SK-N-MC (cell line): ENCODE results near the gene ZNF267.
A peak's percentile ranks its signal among the peaks of the same experiment; 100 is the strongest.

Experiments used
- DNase-seq: peaks from one replicate; pipeline ENCODE4 v3.0.0-alpha.2; 2011; ENCODE audit warnings: low read depth, low spot score
- H3K27ac ChIP-seq: fragments of 200-600 bp; sonication (generic); 2 replicates; pipeline ENCODE4 v1.5.1; 2016; ENCODE audit warnings: mixed run types
- H3K36me3 ChIP-seq: fragments of 200-600 bp; sonication (generic); 2 replicates; pipeline ENCODE4 v1.6.1; 2017; ENCODE audit warnings: antibody characterized with exemption, low read length, mixed read lengths; ENCODE audit not compliant: insufficient read depth
- H3K4me3 ChIP-seq: fragments of 200-600 bp; sonication (generic); 2 replicates; pipeline ENCODE4 v1.5.1; 2016
- H3K9ac ChIP-seq: fragments of 200-600 bp; sonication (generic); 2 replicates; pipeline ENCODE4 v1.8.0; 2017; ENCODE audit warnings: mixed run types, mixed read lengths; ENCODE audit not compliant: insufficient read length
- H3K9me3 ChIP-seq: fragments of 200-600 bp; sonication (generic); 2 replicates; pipeline ENCODE4 v1.6.1; 2017; ENCODE audit warnings: low read depth, mild to moderate bottlenecking, antibody characterized with exemption, low read length, moderate library complexity, mixed read lengths
- EZH2 ChIP-seq: fragments of 200-600 bp; sonication (generic); IDR thresholded peaks from one replicate; pipeline ENCODE4 v1.6.1; 2017; ENCODE audit warnings: antibody characterized with exemption
- FOXP2 ChIP-seq: optimal IDR thresholded peaks from 2 replicates; pipeline ENCODE3; 2011; ENCODE audit warnings: mild to moderate bottlenecking, moderate library complexity; ENCODE audit not compliant: insufficient read depth; ENCODE audit errors: extremely low read length, control extremely low read depth
- POLR2AphosphoS5 ChIP-seq: IDR thresholded peaks from 2 replicates; pipeline ENCODE4 v1.6.1; 2012; ENCODE audit warnings: mild to moderate bottlenecking, low read depth, low read length, borderline replicate concordance

Gene ZNF267

DNA sequence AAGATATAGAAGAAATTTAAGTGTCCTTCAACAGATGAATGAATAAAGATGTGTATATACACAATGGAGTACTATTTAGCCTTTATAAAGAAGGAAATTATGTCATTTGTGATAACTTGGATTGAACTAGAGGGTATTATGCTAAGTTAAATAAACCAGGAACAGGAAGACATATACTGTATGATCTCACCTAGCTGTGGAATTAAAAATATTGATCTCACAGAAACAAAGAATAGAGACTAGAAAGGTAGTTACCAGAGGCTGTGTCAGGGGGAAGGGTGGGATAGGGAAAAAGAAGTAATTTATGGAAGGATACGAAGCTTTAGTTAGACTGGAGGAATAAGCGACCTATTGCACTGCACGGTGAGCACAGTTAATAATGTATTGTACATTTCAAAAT lies 5.4 kb upstream of the ZNF267 start:
- no peak for DNase-seq
- Histone ChIP-seq H3K9me3 (no peaks in the 10 kb centered on the region), H3K36me3 (no peaks in the 10 kb centered on the region), H3K9ac (no peak overlapping the region), H3K4me3 (no peak overlapping the region), H3K27ac (no peak overlapping the region)
- TF ChIP-seq FOXP2 (no peak), POLR2AphosphoS5 (no peak), EZH2 (no peak)

DNA sequence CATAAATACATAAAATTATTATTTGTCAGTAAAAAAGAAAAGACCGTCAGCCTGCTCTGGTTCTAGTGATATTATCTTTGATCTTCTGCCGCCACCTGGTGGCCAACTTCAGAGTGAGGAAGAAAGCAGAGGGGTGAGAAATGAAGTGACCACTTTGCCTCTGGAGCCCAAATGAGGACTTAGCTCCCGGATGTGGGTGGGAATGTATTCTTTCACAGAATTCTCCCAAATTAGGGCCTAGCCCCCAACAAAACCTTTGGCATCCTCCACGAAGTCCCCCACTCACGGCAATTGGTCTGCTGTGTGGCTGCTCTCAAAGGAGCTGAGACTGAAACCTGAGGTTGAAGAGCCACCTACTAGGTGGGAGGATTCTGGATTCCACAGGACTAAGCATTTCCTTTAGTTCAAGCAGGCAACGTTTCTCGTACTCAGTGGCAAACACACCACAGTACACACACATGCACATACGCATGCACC lies 4.9 kb upstream of the ZNF267 start:
- Histone ChIP-seq H3K9ac (no peak overlapping the region), H3K36me3 (no peaks in the 10 kb centered on the region), H3K27ac (no peak overlapping the region), H3K9me3 (no peaks in the 10 kb centered on the region), H3K4me3 (no peak overlapping the region)
- TF ChIP-seq EZH2 = no peak
- TF ChIP-seq POLR2AphosphoS5 = no peak
- peak; percentile 22 for DNase-seq

DNA sequence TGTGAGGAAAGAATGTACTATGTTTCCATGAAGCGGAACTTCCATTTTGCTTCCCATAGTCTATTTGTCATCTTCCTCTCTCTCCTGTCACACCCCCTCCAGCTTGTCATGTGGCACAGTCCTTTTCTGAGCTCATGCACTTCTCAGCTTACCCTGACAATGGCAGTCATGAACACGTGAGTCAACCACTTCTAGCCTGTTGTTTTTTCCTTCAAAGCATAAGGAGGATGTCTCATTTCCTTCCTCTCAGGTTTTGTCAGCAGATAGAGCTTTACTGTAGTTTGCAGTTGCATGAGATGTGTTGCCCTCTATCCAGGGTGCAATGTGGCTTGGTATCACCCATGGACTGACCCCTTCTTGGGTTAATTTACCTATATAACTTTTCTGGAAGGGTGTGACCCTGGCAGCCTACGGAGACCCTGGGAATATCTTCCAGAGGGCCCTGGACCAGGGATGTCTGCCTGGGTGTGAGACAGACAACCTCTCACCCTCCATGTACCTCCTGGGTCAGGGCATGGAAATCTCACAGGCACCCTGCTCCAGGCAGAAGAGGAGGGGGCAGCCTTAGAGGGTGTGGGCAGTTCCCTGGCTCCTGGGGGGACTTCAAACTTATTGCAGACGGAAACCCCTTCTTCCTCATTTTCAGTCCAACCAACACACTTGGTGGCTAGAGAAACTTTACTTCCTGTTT lies 4.0 kb upstream of the ZNF267 start:
- H3K9ac ChIP-seq = no peak overlapping the region
- no peaks in the 10 kb centered on the region for H3K9me3 ChIP-seq
- no peak for TF ChIP-seq FOXP2
- TF ChIP-seq EZH2 = no peak
- TF ChIP-seq POLR2AphosphoS5 = no peak
- DNase-seq = no peak
- no peaks in the 10 kb centered on the region for H3K36me3 ChIP-seq
- H3K27ac ChIP-seq = no peak overlapping the region
- H3K4me3 ChIP-seq = no peak overlapping the region

DNA sequence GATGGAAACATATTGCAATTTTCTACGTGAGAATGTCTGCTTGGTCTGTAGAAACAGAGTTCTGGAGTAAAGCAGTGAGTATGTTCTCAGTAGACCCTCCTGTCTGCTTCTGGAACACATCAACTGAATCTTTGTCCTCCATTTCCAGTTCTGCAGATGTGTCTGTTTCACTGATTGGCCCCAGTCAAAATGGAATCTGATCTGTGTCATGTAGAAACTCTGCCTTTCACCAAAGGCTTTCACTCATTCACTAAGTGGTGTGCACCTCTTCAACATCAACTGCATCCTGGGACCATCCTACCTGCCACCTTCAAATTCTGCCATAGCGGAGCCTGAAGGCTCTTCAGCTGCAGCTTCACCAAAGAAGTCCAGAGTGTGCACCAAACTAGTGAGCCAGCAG lies 2.8 kb upstream of the ZNF267 start:
- DNase-seq = no peak
- H3K4me3 ChIP-seq = no peak overlapping the region
- no peak overlapping the region for H3K9ac ChIP-seq
- H3K36me3 ChIP-seq = peaks cover 6% of the 10 kb centered on the region
- H3K9me3 ChIP-seq = no peaks in the 10 kb centered on the region
- TF ChIP-seq POLR2AphosphoS5 (no peak), EZH2 (no peak), FOXP2 (no peak)
- no peak overlapping the region for H3K27ac ChIP-seq

DNA sequence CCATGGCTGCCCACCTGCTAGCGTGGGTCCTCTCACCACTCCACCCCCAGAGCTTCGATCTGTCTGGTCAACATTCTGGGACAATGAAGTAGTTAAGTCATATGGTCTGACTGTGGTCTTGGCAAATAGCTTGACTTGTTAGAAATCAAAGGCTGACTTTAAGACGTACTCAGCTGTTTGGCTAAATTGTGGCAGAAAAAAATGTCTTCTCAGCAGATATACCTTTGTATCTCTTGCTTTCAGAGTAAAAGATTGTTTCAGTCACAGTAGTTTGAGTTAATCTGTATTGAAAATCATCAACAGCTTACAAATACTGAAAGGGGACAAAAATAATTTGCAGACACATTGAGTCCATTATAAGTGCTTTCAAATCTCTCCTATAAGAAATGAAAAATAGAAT lies 2.1 kb upstream of the ZNF267 start:
- H3K36me3 ChIP-seq = peaks cover 12% of the 10 kb centered on the region
- TF ChIP-seq FOXP2 (no peak), EZH2 (no peak), POLR2AphosphoS5 (no peak)
- no peaks in the 10 kb centered on the region for H3K9me3 ChIP-seq
- H3K27ac ChIP-seq = no peak overlapping the region
- no peak overlapping the region for H3K9ac ChIP-seq
- H3K4me3 ChIP-seq = no peak overlapping the region
- no peak for DNase-seq

DNA sequence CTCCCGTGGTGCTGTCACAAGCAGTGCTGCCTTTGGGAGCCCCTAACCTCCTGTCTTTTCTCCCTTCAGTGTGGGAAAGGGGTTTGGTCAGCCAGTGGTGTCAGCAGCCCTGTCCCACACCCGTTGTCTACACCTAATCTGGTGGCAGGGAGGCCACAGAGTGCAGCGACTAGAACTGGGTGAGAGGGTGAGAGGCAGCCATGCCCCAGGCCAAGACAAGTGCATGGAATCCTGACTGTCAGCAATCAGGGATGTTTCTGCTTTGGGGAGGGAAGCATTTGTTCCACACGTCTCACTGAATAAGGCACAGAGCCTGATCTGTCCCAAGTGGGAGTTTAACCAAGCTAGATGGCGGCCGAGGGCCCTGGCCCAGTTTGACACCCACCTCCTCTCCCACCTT lies 1.4 kb upstream of the ZNF267 start:
- H3K36me3 ChIP-seq = peaks cover 19% of the 10 kb centered on the region
- H3K4me3 ChIP-seq = no peak overlapping the region
- no peak overlapping the region for H3K27ac ChIP-seq
- H3K9me3 ChIP-seq = no peaks in the 10 kb centered on the region
- no peak overlapping the region for H3K9ac ChIP-seq
- TF ChIP-seq FOXP2 = no peak
- TF ChIP-seq POLR2AphosphoS5 = no peak
- TF ChIP-seq EZH2 = no peak
- DNase-seq = no peak

DNA sequence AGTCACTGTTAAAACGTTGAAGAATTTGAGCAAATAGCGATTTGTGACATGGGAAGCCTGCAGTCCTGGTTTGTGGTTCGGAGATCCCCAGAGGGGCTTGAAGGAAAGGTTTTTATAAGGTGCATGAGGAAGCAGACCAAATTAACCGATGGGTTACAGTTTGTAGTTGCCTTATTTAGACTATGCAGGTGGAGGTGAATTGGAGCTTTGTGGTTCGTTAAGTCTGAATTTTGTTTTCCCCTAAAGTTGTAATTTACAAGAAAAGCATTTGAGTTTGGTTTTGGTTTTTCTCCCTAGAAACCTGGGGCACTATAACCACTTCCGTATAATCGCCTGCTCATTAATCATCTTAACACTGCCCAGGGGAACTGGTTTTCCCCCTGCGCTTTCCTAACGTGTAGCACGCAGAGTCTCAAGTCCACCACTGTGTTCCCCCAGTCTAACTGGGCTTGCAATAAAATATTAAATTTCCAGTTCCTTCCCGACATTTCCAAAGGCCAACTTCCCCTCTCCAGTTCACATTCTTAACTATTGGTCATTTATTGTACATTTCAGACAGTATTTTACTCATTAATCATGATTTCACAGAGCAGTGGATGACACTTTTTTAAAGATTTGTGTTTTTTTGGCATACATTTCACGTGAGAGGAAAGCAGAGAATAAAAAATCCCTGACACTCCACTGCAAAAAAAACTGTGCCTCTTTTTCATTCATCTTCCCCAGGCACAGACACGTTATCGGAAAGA lies 932 bp downstream of the ZNF267 start:
- H3K9ac ChIP-seq = peak overlapping the region; percentile 97
- TF ChIP-seq POLR2AphosphoS5 (no peak; the same call in 1 of the 2 replicates), FOXP2 (no peak), EZH2 (no peak)
- no peak for DNase-seq
- peaks cover 3% of the 10 kb centered on the region; the same call in 1 of the 2 replicates for H3K9me3 ChIP-seq
- peak overlapping the region; percentile 89; the same call in 1 of the 2 replicates for H3K27ac ChIP-seq
- peaks cover 42% of the 10 kb centered on the region for H3K36me3 ChIP-seq
- H3K4me3 ChIP-seq = peak overlapping the region; percentile 99

DNA sequence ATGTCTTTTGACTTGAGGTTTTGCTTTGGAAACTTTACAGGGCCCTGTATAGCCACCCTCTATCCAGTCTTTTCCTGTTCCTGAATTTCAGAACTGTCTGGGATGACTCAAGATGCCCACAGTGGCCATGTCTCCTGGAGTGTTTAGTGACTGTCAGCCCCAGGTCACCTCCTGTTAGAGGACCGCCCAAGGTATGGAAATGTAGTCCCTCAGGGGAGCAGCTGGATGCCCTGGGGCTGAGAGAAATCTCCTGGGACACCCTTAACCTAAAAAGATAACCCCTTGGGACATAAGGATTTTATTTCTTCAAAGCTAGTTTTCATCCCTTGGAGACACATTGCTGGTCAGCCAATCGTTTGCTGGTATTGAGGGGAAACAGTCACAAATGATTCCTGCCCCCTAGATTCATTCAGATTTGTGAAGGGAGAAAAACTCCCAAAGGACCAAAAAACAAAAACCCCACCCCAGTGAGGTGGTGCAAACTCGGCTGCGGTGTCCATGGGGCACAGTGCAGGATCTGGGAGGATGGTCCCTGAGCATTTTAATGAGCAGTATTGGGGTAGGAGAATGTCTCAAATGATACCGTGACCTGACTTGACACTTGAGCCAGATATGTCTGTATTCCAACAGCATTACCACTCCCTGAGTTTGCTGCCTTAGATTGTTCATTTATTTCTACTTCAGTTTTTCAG lies 1.7 kb downstream of the ZNF267 start:
- TF ChIP-seq EZH2 = no peak
- TF ChIP-seq POLR2AphosphoS5 = no peak
- no peak for TF ChIP-seq FOXP2
- Histone ChIP-seq H3K9ac (peak overlapping the region; percentile 97), H3K27ac (no peak overlapping the region), H3K4me3 (peak overlapping the region; percentile 99), H3K9me3 (peaks cover 3% of the 10 kb centered on the region), H3K36me3 (peaks cover 49% of the 10 kb centered on the region)
- no peak for DNase-seq
